Lung (tissue), 12 donors: Measurements from ENCODE around the gene DKK3. TPM values are rescaled to one million over a fixed set of nuclear protein-coding genes. Genes with fewer than 3 reads are reported as not detected.
A peak's percentile ranks its signal among the peaks of the same experiment; 100 is the strongest.

ENCODE experiments used
- ATAC-seq: fragments of 200-7000 bp; cut with Tn5 transposase; one replicate; pipeline ENCODE4 v1.9.1; 2020; ENCODE audit warnings: moderate number of reproducible peaks; ENCODE audit not compliant: insufficient read depth, low FRiP score
- DNase-seq, 3 donors: peaks; one replicate each; pipeline ENCODE4 v3.0.0-alpha.2; 2013 to 2017
- H3K27ac ChIP-seq, 2 donors: one replicate each; pipeline ENCODE4 v1.5.1; 2013; ENCODE audit warnings: mild to moderate bottlenecking in 2 of 2, moderate library complexity in 2 of 2, control low read depth in 1 of 2, inconsistent platforms in 1 of 2, low read depth in 1 of 2, low read length in 1 of 2
- H3K27me3 ChIP-seq, 3 donors: one replicate each; pipeline ENCODE4 v1.5.1; 2013; ENCODE audit warnings: low read length in 2 of 3; ENCODE audit not compliant: control insufficient read depth in 3 of 3, insufficient read depth in 3 of 3
- H3K36me3 ChIP-seq, 4 donors: one replicate each; pipeline ENCODE4 v1.5.1; 2013; ENCODE audit warnings: low read length in 4 of 4, mild to moderate bottlenecking in 1 of 4, moderate library complexity in 1 of 4; ENCODE audit not compliant: control insufficient read depth in 4 of 4, insufficient read depth in 4 of 4
- H3K4me1 ChIP-seq, 5 donors: one replicate each; pipeline ENCODE4 v1.5.1; 2013; ENCODE audit warnings: low read length in 5 of 5, mild to moderate bottlenecking in 2 of 5, moderate library complexity in 1 of 5; ENCODE audit not compliant: control insufficient read depth in 5 of 5, insufficient read depth in 5 of 5
- H3K4me3 ChIP-seq: one replicate; pipeline ENCODE4 v1.5.1; 2013; ENCODE audit warnings: mild to moderate bottlenecking, control low read depth, moderate library complexity
- H3K9ac ChIP-seq, 2 donors: one replicate each; pipeline ENCODE4 v1.5.1; 2013; ENCODE audit warnings: low read length in 2 of 2, control low read depth in 1 of 2; ENCODE audit not compliant: insufficient read depth in 1 of 2
- H3K9me3 ChIP-seq, 4 donors: one replicate each; pipeline ENCODE4 v1.5.1; 2013; ENCODE audit warnings: low read length in 3 of 4, mild to moderate bottlenecking in 1 of 4, moderate library complexity in 1 of 4; ENCODE audit not compliant: control insufficient read depth in 4 of 4, insufficient read depth in 3 of 4
- WGBS, 2 donors: extraction: QIAGEN DNeasy Blood & Tissue Kit; methylation state at CpG; one replicate each; pipeline ENCODE4 v1.1.7; 2013; 5-methylcytosine and 5-hydroxymethylcytosine counted together
- polyA plus RNA-seq, 2 donors: library from polyadenylated mRNA; stranded (reverse); fragments of 200-250 nt; gene quantifications; one replicate each; pipeline ENCODE4 v1.2.1, GENCODE V29; 2013
- total RNA-seq, 2 donors: library from RNA; depleted of rRNA in 1 of 2; stranded (reverse); fragments of >200 nt in 1 of 2; gene quantifications; one replicate each; pipeline ENCODE4 v1.2.1, GENCODE V29; 2014 to 2021
- TF ChIP-seq, protein P1 (sequence below): IDR thresholded peaks from 2 replicates; pipeline ENCODE4 v1.5.1; 2012; ENCODE audit warnings: mild to moderate bottlenecking; ENCODE audit errors: control extremely low read depth, extremely low read depth
- donor health status: control.
- donor health status: control.
- donor health status: Bipolar disorder and iron deficiency.
- donor health status: healthy.
- donor health status: DM: yes; HTN: yes; CAD: no.

Gene DKK3
- total and polyA plus RNA-seq, 4 donors, result 45.3 to 121 (median 94.5) TPM

DNA sequence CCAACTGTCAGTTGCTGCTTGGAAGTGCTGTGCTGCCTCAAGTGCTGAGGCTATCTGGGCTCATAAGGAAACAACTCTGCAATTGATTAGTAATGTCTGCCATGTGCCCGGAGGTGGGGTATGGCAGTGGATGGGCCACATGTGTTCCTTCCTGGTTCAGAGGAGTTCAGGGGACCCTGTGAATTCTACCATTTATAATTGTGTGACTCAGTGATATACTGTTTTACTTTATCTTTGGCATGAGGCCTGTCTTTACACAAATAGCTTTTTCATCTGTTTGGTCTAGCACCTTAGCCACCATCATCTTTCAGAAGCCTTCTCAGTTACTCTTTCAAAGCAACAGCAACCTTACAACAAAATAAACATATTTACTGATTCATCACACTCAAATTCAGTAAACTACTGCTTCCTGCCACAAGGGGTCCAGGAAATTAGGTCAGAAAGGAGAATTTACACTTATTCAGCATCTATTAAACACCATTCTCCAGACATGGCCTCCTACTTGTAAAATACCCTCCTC lies 20.9 kb downstream of the DKK3 start:
- DNase-seq, result no peak
- no peak for ATAC-seq
- Histone ChIP-seq H3K9me3 (no peaks in the 10 kb centered on the region), H3K27me3 (no peaks in the 10 kb centered on the region), H3K27ac (peak overlapping the region in 1 of 2 donors; percentile 44), H3K4me3 (no peak overlapping the region), H3K36me3 (peaks cover 0 to 36% (median 12%) of the 10 kb centered on the region in 4 donors), H3K4me1 (peaks cover 0 to 22% (median 6%) of the 10 kb centered on the region in 5 donors), H3K9ac (no peak overlapping the region)
- 82 to 86% methylated on average over 1 of the region's 1 CpG for WGBS, 2 donors
- TF ChIP-seq, protein P1, sequence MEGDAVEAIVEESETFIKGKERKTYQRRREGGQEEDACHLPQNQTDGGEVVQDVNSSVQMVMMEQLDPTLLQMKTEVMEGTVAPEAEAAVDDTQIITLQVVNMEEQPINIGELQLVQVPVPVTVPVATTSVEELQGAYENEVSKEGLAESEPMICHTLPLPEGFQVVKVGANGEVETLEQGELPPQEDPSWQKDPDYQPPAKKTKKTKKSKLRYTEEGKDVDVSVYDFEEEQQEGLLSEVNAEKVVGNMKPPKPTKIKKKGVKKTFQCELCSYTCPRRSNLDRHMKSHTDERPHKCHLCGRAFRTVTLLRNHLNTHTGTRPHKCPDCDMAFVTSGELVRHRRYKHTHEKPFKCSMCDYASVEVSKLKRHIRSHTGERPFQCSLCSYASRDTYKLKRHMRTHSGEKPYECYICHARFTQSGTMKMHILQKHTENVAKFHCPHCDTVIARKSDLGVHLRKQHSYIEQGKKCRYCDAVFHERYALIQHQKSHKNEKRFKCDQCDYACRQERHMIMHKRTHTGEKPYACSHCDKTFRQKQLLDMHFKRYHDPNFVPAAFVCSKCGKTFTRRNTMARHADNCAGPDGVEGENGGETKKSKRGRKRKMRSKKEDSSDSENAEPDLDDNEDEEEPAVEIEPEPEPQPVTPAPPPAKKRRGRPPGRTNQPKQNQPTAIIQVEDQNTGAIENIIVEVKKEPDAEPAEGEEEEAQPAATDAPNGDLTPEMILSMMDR, result no peak

DNA sequence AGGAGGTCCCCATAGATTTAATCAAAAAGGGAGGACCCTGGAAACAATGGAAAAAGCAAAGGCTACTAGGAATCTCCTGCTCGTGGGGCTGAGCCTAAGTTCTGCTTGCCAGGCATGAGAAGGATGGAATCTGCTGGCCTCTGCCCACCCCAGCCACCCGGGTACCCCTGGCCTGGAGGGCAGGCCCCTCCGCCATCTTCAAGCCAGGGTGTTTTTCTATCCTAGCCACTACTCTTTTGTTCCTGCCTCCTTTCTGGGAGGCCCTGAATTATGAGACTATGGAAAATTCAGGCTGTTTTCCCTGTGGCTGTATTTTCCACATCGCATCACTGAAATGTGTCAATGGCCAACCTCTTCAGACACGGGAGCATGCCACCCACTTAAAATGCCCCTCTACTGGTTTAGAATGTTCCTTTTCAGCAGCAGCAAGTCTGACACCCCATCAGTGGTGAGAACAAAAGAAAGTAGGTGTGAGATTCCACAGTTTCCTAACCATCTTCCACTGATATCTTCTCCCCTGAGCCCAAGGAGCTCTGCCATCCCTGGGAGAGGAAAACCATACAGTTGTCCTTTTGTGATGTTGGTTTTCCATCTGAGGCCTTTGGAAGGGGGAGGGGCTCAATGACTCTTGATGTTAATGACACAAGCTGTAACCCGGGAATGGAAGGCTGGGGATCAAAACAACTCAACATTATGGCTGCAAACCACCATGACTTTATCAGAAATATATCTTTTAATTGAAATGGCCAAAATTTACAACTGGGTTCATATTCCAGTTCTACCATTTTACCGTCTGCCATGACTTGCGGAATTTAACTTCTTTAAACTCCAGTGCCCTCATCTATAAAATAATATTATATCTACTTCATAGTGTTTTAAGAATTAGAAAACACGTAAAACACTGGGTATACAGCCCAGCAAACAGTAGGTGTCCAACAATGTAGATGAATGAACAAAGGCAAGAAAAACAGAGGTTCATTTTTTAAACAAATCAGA lies 22.2 kb downstream of the DKK3 start:
- peak overlapping the region; percentile 26 to 34 for H3K27ac ChIP-seq
- WGBS, 2 donors, result 82 to 84% methylated on average over 9 of the region's 9 CpGs

DNA sequence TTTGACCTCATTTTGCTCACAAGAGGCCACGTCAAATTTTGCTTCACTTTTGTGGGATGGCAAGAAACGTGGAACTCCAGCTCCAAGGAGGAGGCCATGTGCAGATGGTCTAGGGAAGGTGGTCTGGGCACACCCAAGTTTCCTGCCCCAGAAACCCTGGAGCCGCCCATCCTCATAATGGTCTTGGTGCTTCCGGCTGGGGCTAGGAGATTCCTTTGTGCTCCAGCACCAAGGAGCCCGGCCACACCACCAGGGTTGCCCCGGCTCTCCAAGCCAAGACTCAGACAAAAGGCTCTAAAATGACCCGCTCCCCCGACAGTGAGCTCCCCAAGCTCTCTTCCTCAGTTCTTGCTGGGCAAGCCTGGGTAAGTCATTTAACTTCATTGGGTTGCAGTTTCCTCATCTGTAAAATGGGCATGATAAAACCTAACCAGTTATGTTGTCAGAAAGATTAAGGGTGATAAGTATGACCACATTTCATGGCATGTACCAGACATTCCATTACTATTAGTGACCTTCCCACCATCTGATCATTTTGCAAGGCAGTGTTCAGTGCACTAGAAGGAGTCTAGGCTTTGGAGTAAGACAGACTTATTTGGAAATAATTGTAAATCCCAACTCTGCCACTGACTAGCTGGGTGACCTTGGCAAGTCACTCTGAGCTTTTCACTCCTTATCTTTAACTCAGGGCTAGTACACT lies 23.3 kb downstream of the DKK3 start:
- Histone ChIP-seq H3K27ac (peak overlapping the region in 1 of 2 donors; percentile 34), H3K36me3 (peaks cover 0 to 45% (median 12%) of the 10 kb centered on the region in 4 donors), H3K27me3 (no peaks in the 10 kb centered on the region), H3K9ac (no peak overlapping the region), H3K4me3 (no peak overlapping the region), H3K9me3 (peaks cover 0 to 2% (median 0%) of the 10 kb centered on the region in 4 donors), H3K4me1 (peaks cover 0 to 26% (median 15%) of the 10 kb centered on the region in 5 donors)
- ATAC-seq (no peak), DNase-seq (no peak)
- 88 to 90% methylated on average over 8 of the region's 8 CpGs for WGBS, 2 donors
- TF ChIP-seq, protein P1, result no peak

More for the DNA sequence above, 22.2 kb downstream of the DKK3 start:
- no peak overlapping the region for H3K9ac ChIP-seq
- peaks cover 0 to 42% (median 12%) of the 10 kb centered on the region in 4 donors for H3K36me3 ChIP-seq
- no peak for ATAC-seq
- peaks cover 0 to 22% (median 6%) of the 10 kb centered on the region in 5 donors for H3K4me1 ChIP-seq
- TF ChIP-seq, protein P1, result no peak
- peaks cover 0 to 2% (median 0%) of the 10 kb centered on the region in 4 donors for H3K9me3 ChIP-seq
- H3K27me3 ChIP-seq, result no peaks in the 10 kb centered on the region
- no peak overlapping the region for H3K4me3 ChIP-seq
- DNase-seq, result no peak
